ENCODE measurements around the gene C16orf96.

DNA sequence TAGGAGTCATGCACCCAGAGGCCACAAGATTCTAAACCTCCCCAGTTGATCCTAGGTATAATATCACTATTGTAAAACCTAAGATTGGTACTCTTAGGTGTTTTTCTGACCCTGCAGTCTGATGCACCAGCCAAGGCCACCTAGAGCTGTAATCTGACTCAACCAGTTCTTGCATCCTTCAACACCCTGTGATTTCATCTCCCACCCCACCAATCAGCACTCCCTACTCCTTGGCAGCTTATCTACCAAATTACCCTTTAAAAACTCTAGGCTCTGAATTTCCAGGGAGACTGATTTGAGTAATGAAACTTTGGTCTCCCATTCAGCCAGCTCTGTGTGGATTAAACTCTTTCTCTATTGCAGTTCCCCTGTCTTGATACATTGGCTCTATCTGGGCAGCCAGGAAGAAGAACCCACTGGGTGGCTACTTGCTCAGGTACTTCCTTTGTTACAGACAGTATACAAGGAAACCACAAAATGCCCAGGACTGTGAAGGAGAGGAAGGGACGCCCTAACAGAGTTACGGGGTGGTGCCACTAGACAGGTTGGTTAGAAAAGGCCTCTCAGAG lies 16.3 kb upstream of the C16orf96 start:
- TF ChIP-seq, protein P1, sequence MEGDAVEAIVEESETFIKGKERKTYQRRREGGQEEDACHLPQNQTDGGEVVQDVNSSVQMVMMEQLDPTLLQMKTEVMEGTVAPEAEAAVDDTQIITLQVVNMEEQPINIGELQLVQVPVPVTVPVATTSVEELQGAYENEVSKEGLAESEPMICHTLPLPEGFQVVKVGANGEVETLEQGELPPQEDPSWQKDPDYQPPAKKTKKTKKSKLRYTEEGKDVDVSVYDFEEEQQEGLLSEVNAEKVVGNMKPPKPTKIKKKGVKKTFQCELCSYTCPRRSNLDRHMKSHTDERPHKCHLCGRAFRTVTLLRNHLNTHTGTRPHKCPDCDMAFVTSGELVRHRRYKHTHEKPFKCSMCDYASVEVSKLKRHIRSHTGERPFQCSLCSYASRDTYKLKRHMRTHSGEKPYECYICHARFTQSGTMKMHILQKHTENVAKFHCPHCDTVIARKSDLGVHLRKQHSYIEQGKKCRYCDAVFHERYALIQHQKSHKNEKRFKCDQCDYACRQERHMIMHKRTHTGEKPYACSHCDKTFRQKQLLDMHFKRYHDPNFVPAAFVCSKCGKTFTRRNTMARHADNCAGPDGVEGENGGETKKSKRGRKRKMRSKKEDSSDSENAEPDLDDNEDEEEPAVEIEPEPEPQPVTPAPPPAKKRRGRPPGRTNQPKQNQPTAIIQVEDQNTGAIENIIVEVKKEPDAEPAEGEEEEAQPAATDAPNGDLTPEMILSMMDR (IDR thresholded peaks at IDR 0.05): no peak
- TF ChIP-seq EZH2 (IDR thresholded peaks at IDR 0.05; ENCODE audit: borderline replicate concordance, insufficient read depth, low read depth, low read length, poor library complexity, severe bottlenecking): no peak
